Progenitor cell of endocrine pancreas (in vitro differentiated cells): Measurements from ENCODE around the gene PDS5B. TPM values are rescaled to one million over a fixed set of nuclear protein-coding genes. Genes with fewer than 3 reads are reported as not detected.
A peak's percentile ranks its signal among the peaks of the same experiment; 100 is the strongest.

Source experiments
- DNase-seq: peaks from one replicate; pipeline ENCODE4 v3.0.0; 2021; ENCODE audit warnings: low spot score; ENCODE audit not compliant: unreplicated experiment
- H3K27ac Mint-ChIP-seq: 2 replicates; pipeline ENCODE4 v1.8.0; 2021; ENCODE audit warnings: mild to moderate bottlenecking, moderate library complexity, mixed read lengths
- H3K27me3 Mint-ChIP-seq: 2 replicates; pipeline ENCODE4 v1.8.0; 2021; ENCODE audit warnings: mixed read lengths
- H3K36me3 Mint-ChIP-seq: 2 replicates; pipeline ENCODE4 v1.8.0; 2022; ENCODE audit warnings: mixed read lengths; ENCODE audit not compliant: insufficient read depth
- H3K4me1 Mint-ChIP-seq: 2 replicates; pipeline ENCODE4 v1.8.0; 2021; ENCODE audit warnings: low read depth, mixed read lengths
- H3K4me3 Mint-ChIP-seq: 2 replicates; pipeline ENCODE4 v1.8.0; 2021; ENCODE audit warnings: low read depth, mild to moderate bottlenecking, moderate library complexity, mixed read lengths
- H3K9me3 Mint-ChIP-seq: 2 replicates; pipeline ENCODE4 v1.8.0; 2021; ENCODE audit warnings: low read depth, mixed read lengths
- total RNA-seq: library from RNA; stranded (reverse); gene quantifications from 2 replicates; pipeline ENCODE4 v1.2.1, GENCODE V29; 2021
- TF ChIP-seq, protein P1 (sequence below): fragments of 200-600 bp; sonication (generic); IDR thresholded peaks from one replicate; pipeline ENCODE4 v1.5.0; 2021; ENCODE audit warnings: antibody characterized with exemption, mild to moderate bottlenecking; ENCODE audit not compliant: unreplicated experiment

PDS5B gene
- total RNA-seq, 1 donor from 2014 or later: 64.4 TPM

DNA sequence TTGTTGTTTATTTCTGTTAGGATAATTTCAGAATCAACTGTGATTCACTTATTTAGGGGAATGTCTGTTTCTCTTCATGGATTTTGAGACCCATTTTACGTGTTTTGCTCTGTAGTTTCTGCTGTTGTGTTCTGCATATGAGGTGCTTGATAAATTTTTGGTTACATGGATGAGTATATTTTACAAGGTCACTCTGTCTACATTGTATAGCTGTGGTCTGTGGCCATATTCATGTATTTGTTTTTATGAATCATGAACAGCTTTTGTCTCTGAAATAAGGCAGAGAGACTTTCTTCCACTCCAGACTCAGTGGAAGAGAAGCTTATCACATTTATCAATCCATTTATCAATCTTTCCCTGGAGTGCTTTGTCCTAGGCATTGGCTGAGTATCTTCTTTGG is 56.6 kb downstream of the PDS5B start:
- TF ChIP-seq, protein P1, sequence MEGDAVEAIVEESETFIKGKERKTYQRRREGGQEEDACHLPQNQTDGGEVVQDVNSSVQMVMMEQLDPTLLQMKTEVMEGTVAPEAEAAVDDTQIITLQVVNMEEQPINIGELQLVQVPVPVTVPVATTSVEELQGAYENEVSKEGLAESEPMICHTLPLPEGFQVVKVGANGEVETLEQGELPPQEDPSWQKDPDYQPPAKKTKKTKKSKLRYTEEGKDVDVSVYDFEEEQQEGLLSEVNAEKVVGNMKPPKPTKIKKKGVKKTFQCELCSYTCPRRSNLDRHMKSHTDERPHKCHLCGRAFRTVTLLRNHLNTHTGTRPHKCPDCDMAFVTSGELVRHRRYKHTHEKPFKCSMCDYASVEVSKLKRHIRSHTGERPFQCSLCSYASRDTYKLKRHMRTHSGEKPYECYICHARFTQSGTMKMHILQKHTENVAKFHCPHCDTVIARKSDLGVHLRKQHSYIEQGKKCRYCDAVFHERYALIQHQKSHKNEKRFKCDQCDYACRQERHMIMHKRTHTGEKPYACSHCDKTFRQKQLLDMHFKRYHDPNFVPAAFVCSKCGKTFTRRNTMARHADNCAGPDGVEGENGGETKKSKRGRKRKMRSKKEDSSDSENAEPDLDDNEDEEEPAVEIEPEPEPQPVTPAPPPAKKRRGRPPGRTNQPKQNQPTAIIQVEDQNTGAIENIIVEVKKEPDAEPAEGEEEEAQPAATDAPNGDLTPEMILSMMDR: no peak
- Mint-ChIP-seq H3K36me3 (no peaks in the 10 kb centered on the region), H3K9me3 (no peaks in the 10 kb centered on the region), H3K4me3 (no peak overlapping the region), H3K27ac (no peak overlapping the region), H3K27me3 (no peaks in the 10 kb centered on the region), H3K4me1 (peaks cover 14% of the 10 kb centered on the region)
- no peak for DNase-seq

GRCh38 chr13:32645854-32646253 is 59.6 kb downstream of the PDS5B start:
- no peak for DNase-seq
- Mint-ChIP-seq H3K27ac (peak overlapping the region; percentile 34), H3K9me3 (no peaks in the 10 kb centered on the region)

DNA sequence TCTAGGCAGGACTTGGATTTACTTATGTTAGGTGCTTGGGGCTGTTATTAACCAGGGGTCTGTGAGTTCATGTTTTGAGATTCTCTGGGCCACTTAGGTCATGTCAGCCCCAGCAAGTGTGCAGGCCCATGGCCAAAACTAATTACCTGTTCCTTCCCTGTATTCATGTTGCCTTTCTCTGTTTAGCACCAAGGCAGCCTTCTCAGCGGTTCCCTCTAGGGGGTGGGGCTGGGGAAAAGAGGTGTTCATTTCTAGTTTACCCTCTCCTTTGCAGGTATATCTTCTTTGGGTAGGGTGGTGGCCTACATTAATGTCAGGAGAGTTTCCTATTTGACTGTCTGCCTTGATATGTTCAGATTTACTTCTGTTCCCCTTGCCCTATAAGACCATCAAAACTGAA is 61.7 kb downstream of the PDS5B start:
- DNase-seq: no peak

More at GRCh38 chr13:32645854-32646253, 59.6 kb downstream of the PDS5B start:
- TF ChIP-seq, protein P1: no peak
- Mint-ChIP-seq H3K4me3 (no peak overlapping the region), H3K4me1 (peaks cover 14% of the 10 kb centered on the region), H3K27me3 (no peaks in the 10 kb centered on the region), H3K36me3 (no peaks in the 10 kb centered on the region)

DNA sequence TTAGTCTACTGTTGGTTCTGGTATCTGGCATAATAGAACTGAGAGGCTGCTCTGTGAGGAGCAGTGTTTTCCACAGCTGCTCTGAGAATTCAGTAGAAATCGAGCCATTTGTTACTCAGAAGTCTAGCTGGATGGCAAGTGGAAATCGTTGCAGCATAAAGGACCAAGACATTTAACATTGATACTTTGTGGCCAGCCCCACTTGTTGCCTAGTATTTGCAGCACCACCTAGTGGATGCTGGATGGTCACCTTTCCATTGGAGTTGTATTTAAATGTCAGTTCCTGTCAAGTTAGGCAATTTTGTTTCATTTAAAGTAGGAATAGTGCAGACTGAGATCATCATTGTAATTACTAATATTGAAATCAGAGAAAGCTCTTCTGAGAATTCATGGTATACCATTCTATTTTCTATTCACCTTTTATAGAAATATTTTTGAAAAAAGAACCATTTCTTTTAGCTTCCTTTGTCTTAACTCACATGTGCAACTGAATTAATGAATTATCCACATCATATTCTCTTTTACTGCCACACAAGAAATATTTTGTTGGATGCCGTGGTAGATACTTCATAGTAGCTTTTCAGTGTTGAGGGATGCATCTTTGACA is 64.6 kb downstream of the PDS5B start:
- peaks cover 21% of the 10 kb centered on the region for H3K36me3 Mint-ChIP-seq
- no peaks in the 10 kb centered on the region for H3K27me3 Mint-ChIP-seq
- no peak overlapping the region for H3K27ac Mint-ChIP-seq
- no peak overlapping the region for H3K4me3 Mint-ChIP-seq
- no peak for DNase-seq
- peaks cover 14% of the 10 kb centered on the region for H3K9me3 Mint-ChIP-seq
- peaks cover 1% of the 10 kb centered on the region for H3K4me1 Mint-ChIP-seq
- TF ChIP-seq, protein P1: peak; percentile 85

More for the DNA sequence above, 61.7 kb downstream of the PDS5B start:
- no peaks in the 10 kb centered on the region for H3K9me3 Mint-ChIP-seq
- H3K27ac Mint-ChIP-seq: peak overlapping the region; percentile 2
- TF ChIP-seq, protein P1: no peak
- H3K4me3 Mint-ChIP-seq: no peak overlapping the region
- peaks cover 5% of the 10 kb centered on the region for H3K4me1 Mint-ChIP-seq
- peaks cover 1% of the 10 kb centered on the region for H3K36me3 Mint-ChIP-seq
- no peaks in the 10 kb centered on the region for H3K27me3 Mint-ChIP-seq

GRCh38 chr13:32657309-32657708 is 71.1 kb downstream of the PDS5B start:
- peaks cover 36% of the 10 kb centered on the region for H3K36me3 Mint-ChIP-seq
- no peaks in the 10 kb centered on the region for H3K27me3 Mint-ChIP-seq
- DNase-seq: no peak
- TF ChIP-seq, protein P1: no peak
- H3K9me3 Mint-ChIP-seq: peaks cover 29% of the 10 kb centered on the region
- no peak overlapping the region for H3K4me3 Mint-ChIP-seq
- no peak overlapping the region for H3K27ac Mint-ChIP-seq
- no peaks in the 10 kb centered on the region for H3K4me1 Mint-ChIP-seq
